Loucy (cell line): ENCODE measurements around the gene KDM5B.

Experiments
- H2AFZ ChIP-seq: fragments of 200-600 bp; sonication (generic); 2 replicates; pipeline ENCODE4 v1.6.0; 2016; ENCODE audit warnings: antibody characterized with exemption, mild to moderate bottlenecking, low read length, moderate library complexity
- H3F3A ChIP-seq: fragments of 200-600 bp; 2 replicates; pipeline ENCODE4 v1.6.0; 2016; ENCODE audit warnings: antibody characterized with exemption, low read depth, mild to moderate bottlenecking
- H3K27me3 ChIP-seq: fragments of 200-600 bp; sonication (generic); 2 replicates; pipeline ENCODE4 v1.6.1; 2014; ENCODE audit warnings: low read length, mild to moderate bottlenecking; ENCODE audit not compliant: insufficient read depth, poor library complexity, severe bottlenecking
- H3K36me3 ChIP-seq: fragments of 200-600 bp; sonication (generic); 2 replicates; pipeline ENCODE4 v1.6.1; 2016; ENCODE audit warnings: low read length; ENCODE audit not compliant: insufficient read depth
- H3K4me1 ChIP-seq: fragments of 200-600 bp; sonication (generic); 2 replicates; pipeline ENCODE4 v1.5.1; 2014; ENCODE audit warnings: low read length, mild to moderate bottlenecking; ENCODE audit not compliant: insufficient read depth, poor library complexity, severe bottlenecking
- H3K4me2 ChIP-seq: fragments of 200-600 bp; sonication (generic); 2 replicates; pipeline ENCODE4 v1.6.0; 2014; ENCODE audit warnings: antibody characterized with exemption, low read length, low read depth, mild to moderate bottlenecking; ENCODE audit not compliant: poor library complexity, severe bottlenecking
- H3K4me3 ChIP-seq: fragments of 200-600 bp; sonication (generic); 2 replicates; pipeline ENCODE4 v1.5.1; 2014; ENCODE audit warnings: low read length, mild to moderate bottlenecking, mixed read lengths; ENCODE audit not compliant: poor library complexity, severe bottlenecking
- H3K79me2 ChIP-seq: fragments of 200-600 bp; sonication (generic); 2 replicates; pipeline ENCODE4 v1.6.1; 2014; ENCODE audit warnings: low read length; ENCODE audit not compliant: insufficient read depth
- H3K9ac ChIP-seq: fragments of 200-600 bp; sonication (generic); 2 replicates; pipeline ENCODE4 v1.6.0; 2014; ENCODE audit warnings: mild to moderate bottlenecking, low read depth, low read length, moderate library complexity; ENCODE audit not compliant: poor library complexity, severe bottlenecking
- H3K9me2 ChIP-seq: fragments of 200-600 bp; sonication (generic); replicated peaks from 2 replicates; pipeline ENCODE4 v1.6.1; 2016; ENCODE audit warnings: low read depth, low read length, mixed read lengths
- H3K9me3 ChIP-seq: fragments of 200-600 bp; sonication (generic); 2 replicates; pipeline ENCODE4 v1.6.1; 2014; ENCODE audit warnings: mild to moderate bottlenecking, antibody characterized with exemption, low read length, low read depth; ENCODE audit not compliant: insufficient read depth
- H4K20me1 ChIP-seq: fragments of 200-600 bp; sonication (generic); 2 replicates; pipeline ENCODE4 v1.6.0; 2014; ENCODE audit warnings: antibody characterized with exemption, low read length, mild to moderate bottlenecking; ENCODE audit not compliant: insufficient read depth, poor library complexity, severe bottlenecking
- CTCF ChIP-seq: fragments of 200-600 bp; sonication (generic); conservative IDR thresholded peaks from 2 replicates; pipeline ENCODE4 v1.5.1; 2014; ENCODE audit warnings: mild to moderate bottlenecking, antibody characterized with exemption, low read length
- EZH2phosphoT487 ChIP-seq: fragments of 200-600 bp; IDR thresholded peaks from 2 replicates; pipeline ENCODE4 v1.6.1; 2018; ENCODE audit warnings: antibody characterized with exemption, mild to moderate bottlenecking, moderate library complexity, borderline replicate concordance

Gene KDM5B

GRCh38 chr1:202709276-202710041 lies 98.8 kb downstream of the KDM5B start:
- no peak overlapping the region for H3K4me3 ChIP-seq
- no peaks in the 10 kb centered on the region for H3F3A ChIP-seq
- H3K36me3 ChIP-seq = no peaks in the 10 kb centered on the region
- H3K9ac ChIP-seq = no peak overlapping the region
- TF ChIP-seq CTCF = no peak
- no peaks in the 10 kb centered on the region for H3K4me1 ChIP-seq
- no peak overlapping the region for H3K4me2 ChIP-seq
- H4K20me1 ChIP-seq = no peaks in the 10 kb centered on the region
- no peaks in the 10 kb centered on the region for H3K27me3 ChIP-seq
- no peaks in the 10 kb centered on the region for H3K9me2 ChIP-seq
- no peaks in the 10 kb centered on the region for H3K9me3 ChIP-seq
- H3K79me2 ChIP-seq = no peaks in the 10 kb centered on the region
- no peak overlapping the region for H2AFZ ChIP-seq

DNA sequence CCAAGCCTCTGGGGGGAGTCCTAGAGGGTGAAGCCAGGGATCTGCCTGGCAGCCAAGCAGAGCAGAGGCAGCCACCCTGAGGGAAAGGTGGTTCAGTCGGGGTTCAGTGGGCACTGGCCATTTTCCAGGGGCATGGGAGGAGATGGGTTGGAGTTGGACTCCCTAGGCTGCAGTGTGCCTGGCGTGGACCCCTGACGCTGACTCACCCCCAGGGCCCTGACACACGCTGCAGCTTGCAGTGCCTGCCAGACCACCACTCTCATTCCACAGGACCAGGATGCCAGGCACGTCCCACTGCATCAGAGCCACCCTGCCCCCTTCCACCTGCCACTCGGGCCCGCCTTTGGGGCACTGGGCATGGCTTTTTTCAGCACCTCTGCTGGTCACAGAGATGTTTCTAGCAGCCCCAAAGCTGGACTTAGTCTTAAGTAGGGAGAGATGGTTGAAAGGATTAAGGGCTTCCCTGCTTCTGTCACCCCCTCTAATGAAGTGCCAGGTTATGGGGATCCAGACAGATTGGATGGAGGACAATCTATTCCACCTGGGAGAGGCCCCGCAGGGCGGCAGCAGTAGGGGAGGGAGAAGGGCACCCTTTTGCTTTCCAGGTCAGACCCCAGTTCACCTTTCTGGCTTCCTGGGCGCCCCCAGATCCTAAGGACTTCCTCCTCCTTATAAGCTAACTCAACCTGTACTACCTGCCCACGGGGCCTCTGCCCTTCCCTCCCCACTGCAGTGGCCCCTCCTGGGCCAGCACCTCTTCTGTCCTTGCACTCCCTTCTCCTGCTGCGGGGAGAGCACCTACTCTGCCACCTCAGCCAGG lies 99.6 kb downstream of the KDM5B start:
- TF ChIP-seq EZH2phosphoT487 = no peak
- no peak for TF ChIP-seq CTCF
- H3K9ac ChIP-seq = no peak overlapping the region
- no peaks in the 10 kb centered on the region for H3K9me2 ChIP-seq
- no peaks in the 10 kb centered on the region for H3K4me1 ChIP-seq
- H3K4me2 ChIP-seq = no peak overlapping the region
- no peak overlapping the region for H2AFZ ChIP-seq
- no peaks in the 10 kb centered on the region for H3F3A ChIP-seq
- H3K4me3 ChIP-seq = no peak overlapping the region
- H3K79me2 ChIP-seq = no peaks in the 10 kb centered on the region
- no peaks in the 10 kb centered on the region for H3K27me3 ChIP-seq
- no peaks in the 10 kb centered on the region for H3K36me3 ChIP-seq
- H4K20me1 ChIP-seq = no peaks in the 10 kb centered on the region
- no peaks in the 10 kb centered on the region for H3K9me3 ChIP-seq

- Histone ChIP-seq H3K9me3 (no peaks in the 10 kb centered on the region), H3K79me2 (no peaks in the 10 kb centered on the region), H3K27me3 (no peaks in the 10 kb centered on the region), H3F3A (no peaks in the 10 kb centered on the region), H3K9ac (no peak overlapping the region), H2AFZ (no peak overlapping the region), H3K9me2 (no peaks in the 10 kb centered on the region), H4K20me1 (no peaks in the 10 kb centered on the region), H3K4me2 (no peak overlapping the region), H3K4me1 (no peaks in the 10 kb centered on the region), H3K36me3 (no peaks in the 10 kb centered on the region), H3K4me3 (no peak overlapping the region)
- TF ChIP-seq CTCF (no peak), EZH2phosphoT487 (no peak)
Measured at GRCh38 chr1:202706851-202707250, 101.4 kb downstream of the KDM5B start.
